GM21619 (cell line): Measurements from ENCODE around the gene PFN3.
A peak's percentile ranks its signal among the peaks of the same experiment; 100 is the strongest.
"Not testable (repeated sequence)": the region's sequence is repeated elsewhere in the genome, so short reads cannot be mapped to it uniquely, and the experiment has no call there.

ENCODE experiments used
- ATAC-seq: cut with Tn5 transposase; IDR thresholded peaks from one replicate; pipeline ENCODE4 v1.9.1; 2021; ENCODE audit not compliant: unreplicated experiment

PFN3 gene

DNA sequence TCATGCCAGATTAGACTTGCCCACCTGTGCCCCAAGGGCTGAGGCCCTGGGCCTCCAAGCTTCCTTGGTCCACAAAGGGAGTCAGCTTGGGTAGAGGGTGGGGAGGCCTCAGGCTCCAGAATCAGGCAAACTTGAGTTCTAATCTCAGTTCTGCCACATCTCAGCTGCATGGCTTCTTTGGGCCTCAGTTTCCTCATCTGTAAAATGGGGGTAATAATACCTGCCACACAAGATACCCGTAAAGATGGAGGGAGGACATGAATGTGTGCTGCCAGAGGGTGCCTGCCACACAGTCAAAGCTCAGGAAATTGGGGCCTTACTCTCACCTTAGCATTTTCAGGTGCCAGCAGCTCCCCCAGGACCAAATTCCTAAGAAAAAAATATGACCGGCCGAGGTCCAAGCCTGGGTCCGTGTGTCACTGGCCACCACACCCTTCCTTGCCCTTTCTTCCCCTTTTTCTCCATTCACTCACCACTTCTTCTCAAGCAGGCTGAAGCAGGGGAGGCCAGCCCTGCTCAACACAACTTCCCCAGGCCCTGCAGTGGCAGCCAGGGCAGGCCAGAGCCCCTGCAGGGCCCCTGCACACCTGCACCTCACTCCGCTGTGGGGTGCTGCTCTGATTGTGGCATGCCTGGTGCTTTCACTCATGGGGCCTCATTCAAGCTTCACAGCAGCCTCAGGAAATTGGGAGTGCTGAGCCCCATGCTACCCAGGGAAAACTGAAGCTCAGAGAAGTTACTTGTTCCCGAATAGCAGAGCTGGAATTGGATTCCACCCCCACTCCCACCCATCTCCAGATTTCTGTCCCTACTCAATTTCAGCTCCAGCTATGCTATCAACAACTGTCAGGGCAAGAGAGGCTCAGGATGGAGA, 38.8 kb downstream of the PFN3 start:
- ATAC-seq: no peak

DNA sequence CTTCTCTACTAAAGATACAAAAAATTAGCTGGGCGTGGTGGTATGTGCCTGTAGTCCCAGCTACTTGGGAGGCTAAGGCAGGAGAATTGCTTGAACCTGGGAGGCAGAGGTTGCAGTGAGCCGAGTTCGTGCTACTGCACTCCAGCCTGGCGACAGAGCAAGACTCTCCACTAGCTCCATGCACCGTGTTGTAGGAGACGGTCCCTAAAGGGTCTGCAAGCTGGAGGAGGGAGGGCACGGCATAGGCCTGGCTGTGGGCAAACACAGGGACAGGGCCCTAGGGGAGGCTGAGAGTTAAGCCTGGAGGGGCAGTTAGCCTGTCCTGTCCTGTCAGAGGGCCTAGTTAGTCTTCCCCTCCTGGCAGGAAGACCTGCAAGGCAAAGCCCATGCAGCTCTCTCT, 39.7 kb downstream of the PFN3 start:
- not testable (repeated sequence) for ATAC-seq

DNA sequence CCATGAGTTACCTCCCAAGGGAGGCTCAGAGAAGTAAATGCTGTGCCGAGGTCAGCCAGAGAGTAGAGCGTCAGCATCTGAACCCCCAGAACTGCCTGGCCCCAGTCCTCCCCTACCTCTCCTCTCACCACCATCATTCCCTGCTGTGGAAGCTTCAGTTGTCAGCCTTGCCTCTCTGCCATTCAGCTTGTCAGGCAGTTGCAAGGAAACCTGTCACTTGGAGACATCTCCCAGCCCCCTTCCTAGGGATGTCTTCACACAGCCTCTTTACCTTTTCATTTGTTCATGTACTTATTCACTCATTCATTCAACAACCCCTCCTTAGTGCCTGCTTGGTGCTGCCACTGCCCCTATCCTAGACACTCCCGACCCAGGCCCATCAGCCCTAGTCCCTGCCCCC, 40.6 kb downstream of the PFN3 start:
- no peak for ATAC-seq

DNA sequence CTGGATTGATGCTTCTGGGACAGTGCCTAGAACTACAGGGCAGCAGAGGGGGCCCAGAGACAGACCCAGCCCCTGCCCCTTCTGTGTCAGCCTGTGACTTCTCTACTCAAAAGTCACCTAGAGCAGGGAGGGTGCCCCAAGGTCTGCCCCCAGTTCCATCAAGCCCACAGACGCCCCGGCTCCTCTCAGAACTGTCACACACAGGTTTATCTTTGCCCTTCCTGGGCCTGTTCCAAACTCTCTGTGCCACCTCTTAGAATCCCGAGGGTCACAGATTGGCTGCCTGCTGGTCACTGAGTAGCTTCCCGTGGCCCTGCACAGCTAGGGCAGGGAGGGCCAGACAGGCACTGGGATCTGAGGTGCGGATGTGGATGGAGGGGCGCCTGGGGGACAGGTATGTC, 41.0 kb downstream of the PFN3 start:
- no peak for ATAC-seq

DNA sequence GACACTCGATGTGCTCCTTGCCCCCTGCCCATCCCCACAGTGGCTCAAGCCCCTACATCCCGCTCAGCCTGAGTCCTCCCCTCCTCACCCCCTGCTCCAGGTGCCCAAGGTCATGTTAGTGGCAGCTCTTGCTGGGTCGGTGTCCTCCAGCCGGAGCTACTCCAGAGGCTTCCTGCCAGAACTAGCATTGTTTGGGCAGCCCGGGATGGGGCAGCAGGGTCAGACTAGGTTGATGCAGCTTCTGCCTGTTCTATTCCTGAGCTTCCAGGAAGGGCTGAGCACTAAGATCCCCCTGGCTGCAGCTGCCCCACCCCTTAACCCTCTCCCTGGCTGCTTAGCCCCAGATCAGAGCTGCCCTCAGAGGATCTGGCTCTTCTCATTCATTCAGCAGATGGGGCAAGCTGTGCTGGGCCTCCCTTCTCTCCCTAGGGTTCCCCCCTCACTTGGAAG, 42.1 kb downstream of the PFN3 start:
- ATAC-seq: peak; percentile 6

DNA sequence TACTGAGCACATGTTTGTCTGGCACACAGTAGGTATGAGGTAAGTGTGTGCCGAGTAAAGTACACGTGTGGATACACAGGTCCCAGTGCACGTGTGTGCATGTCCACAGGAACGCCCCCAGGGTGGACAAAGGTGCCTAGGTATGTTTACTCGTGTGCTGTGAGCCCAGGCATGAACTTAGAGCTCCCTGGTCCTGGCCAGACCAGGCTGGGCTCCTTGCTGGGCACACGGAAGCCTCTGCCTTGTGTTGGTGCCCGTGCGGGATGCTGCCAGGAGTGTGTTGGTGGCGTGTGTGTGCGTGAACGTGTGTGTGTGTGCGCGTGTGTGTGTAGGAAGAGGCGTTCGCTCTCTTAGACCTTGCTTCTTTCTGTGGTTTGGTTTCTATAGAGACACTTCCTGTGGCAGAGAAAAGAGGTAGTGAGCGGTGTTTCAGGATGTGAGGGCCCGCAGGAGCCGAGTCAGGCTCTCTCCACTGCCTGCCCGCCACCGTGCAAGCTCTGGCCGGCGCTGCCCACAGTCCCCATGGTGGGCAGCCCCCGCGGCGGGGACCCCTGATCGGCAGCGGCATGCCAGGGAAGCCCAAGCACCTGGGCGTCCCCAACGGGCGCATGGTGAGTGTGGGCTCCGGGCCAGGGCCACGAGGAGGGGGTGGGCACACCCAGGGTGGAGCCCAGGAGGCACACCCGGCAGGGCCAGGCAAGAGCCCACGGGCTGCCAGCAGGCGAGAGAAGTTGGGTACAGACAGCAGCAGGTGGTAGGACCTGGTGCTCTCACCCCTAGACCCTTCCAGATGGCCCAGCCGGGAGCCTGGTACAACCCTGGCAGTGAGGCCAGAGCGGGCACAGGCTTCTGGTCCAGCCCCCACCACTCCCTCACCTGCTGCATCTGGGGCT, 42.8 kb downstream of the PFN3 start, which contains the start of gene RGS14:
Gene RGS14 (plus strand): TSS at position 466 of the 893 bp plus-strand sequence. CDS start 101 bp downstream, at position 567.
- peak; percentile 90 for ATAC-seq

DNA sequence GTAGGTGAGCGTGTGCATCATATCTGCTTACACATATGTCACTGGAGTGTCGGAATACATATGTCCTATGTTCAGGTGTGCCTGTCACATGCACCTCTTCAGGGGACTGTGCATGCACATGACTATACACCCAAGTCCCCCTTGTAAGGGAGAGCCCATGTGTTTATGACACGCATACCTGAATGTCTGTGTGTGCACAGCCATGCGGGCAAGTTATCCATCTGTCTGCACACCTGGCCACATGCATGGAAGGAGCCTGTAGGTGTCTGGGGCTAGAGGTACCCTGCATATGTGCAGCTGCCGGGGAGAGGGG, 43.4 kb downstream of the PFN3 start:
- ATAC-seq: no peak

DNA sequence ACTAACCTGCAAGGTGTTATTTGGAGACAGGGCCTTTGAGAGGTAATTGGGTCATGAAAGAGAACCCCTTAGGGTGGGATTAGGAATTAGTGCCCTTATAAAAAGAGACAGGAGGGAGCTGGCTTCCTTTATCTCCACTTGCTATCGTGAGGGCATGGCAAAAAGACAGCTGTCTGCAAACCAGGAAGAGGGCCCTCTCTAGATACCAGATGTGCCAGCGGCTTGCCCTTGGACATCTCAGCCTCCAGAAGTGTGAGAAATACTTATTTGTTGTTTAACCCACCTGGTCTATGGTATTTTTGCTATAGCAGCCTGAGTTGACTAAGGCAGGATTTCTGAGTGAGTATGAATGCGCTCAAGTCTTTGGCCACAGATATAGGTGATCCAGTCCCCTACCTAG, 43.7 kb downstream of the PFN3 start:
- no peak for ATAC-seq

DNA sequence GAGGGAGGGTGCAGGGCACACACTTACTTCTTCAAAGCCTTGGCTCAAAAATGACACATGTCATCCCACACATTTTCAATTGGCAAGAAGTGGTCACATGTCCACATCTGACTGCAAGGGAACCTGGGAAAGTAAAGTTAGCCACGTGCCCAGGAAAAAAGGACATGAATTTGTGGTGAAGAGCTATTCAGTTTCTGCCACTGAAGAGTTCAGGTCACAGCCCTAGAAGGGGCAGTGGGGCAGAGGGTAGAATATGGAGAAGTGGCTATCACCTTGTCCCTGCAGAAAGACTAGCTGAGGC, 44.6 kb downstream of the PFN3 start:
- no peak for ATAC-seq

DNA sequence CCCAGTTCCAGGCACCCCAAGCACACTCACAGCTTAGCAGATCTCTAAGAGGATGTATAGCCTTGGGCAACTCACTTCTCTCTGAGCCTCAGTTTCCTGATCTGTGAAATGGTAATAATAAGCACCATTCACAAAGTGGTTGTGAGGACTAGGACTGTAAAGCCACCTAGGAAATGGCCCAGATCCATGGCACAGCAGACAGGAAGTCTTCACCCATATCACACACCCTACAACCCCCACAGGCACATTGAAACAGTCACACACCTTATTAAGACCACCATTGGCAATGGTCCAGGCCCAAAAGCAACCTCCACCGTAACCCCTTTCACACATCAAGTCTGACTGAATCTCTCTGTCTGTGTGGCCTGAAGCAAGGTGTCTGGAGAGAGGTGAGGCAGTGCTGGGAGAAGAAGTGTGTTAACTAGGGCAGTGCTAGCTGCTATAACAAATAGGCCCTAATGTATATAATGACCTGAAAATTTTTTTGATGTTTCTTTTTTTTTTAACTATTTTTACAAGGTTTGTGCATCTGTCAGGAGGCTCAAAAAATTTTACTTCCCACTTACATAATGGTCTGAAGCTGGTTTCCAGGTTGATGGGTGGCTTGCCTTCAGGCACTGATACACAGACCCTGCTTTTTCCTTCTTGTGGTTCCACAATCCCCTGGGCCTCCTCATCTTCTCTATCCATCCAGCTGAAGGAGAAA, 45.1 kb downstream of the PFN3 start:
- ATAC-seq: no peak

DNA sequence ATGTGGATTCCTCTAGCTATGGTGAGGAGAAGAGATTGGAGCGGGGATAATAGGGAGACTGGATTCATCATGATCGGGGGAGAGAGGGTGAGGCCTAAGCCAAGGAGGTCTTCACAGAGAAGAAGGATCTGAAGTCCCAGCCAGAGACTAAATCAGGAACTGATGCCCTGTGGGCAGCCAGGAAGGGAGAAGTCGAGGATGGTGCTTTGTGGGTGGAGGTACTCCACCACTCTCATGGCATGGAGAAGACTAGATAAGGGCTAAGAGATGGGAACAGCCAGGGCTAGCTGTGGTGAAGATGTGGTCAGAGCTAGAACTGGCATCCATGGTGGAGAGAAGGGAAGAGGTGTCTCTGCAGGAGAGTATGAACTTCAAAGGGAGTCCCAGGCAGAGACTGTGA, 45.8 kb downstream of the PFN3 start:
- no peak for ATAC-seq

DNA sequence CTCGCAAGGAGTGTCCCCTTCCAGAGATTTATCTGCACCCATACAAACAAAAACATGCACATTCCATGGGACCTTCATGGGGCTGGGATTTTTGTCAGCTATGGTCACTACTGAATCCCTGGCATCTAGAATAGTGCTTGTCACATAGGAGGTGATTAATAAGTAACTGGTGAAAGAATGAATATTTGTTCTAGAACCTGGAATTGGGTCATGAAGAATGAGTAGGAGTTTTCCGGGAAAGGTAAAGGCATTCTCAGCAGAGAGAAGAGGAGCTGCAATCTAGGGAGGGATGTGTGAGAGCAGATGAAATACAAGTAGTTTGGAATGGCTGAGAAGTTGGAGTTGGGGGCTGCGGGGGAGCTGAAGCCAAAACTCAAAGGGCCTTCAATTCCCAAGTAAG, 46.2 kb downstream of the PFN3 start:
- no peak for ATAC-seq

DNA sequence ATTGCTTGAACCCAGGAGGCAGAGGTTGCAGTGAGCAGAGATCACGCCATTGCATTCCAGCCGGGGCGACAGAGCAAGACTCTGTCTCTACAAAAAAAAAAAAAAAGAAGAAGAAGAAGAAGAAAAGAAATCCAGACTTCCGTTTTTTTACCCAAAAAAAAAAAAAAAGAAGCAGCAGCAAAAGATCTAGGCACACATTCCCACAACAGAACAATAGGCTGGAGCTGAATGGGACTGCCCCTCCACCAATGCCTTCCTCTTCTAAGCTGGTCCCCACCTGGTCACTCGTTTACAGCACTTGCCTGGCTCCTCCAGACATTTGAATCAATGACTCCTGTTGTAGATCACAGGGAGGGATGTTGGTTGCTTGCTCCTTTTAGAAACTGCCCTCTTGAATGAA, 47.4 kb downstream of the PFN3 start:
- ATAC-seq: no peak

DNA sequence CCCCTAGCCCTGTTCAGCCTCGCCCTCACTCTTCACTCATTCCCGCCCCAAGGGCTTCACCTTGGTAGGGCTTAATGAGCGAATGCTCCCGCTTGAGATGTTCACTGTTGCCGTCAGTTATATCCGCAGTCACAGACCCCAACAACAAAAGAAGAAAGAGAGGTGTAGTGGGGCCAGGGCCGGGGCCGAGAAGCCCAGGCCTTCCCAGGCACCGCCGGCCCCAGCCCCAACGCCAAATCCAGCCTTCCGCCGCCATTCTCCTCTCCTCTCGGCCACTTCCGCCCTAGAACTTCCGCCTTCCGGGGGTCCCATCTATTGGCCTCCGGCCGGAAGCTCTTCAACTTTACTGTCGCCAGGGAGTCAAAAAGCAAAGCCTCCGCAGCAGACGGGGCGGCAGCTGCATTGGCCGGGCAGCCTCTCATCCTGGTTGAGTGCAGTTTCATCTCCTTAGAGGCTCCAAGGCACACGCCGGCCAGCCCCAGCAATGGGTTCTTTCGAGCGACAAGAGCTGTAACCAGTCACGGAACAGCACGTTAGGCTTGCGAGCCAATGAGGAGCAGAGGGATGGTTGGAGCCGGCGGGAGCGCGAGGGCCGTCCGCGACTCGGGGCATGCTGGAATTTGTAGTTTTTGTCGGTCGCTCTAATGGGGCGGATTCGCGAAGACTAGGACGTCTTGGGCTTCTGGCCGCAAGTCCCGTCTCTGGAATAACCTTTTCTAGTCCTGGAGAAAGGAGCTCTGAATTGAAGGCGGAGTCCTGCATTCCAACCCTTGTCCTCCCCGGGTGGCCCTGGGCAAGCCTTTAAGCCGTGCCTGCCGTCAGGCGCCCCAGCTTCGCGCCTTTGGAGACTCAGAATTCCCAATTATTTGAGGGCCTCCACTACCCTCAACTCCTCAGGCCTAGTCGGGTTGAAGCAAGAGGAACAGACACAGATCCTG, 48.8 kb downstream of the PFN3 start, which contains the start of gene LMAN2:
Gene LMAN2 (minus strand): TSS at position 277 of the 938 bp plus-strand sequence. CDS start 21 bp downstream, at position 256.
- ATAC-seq: peak; percentile 89

DNA sequence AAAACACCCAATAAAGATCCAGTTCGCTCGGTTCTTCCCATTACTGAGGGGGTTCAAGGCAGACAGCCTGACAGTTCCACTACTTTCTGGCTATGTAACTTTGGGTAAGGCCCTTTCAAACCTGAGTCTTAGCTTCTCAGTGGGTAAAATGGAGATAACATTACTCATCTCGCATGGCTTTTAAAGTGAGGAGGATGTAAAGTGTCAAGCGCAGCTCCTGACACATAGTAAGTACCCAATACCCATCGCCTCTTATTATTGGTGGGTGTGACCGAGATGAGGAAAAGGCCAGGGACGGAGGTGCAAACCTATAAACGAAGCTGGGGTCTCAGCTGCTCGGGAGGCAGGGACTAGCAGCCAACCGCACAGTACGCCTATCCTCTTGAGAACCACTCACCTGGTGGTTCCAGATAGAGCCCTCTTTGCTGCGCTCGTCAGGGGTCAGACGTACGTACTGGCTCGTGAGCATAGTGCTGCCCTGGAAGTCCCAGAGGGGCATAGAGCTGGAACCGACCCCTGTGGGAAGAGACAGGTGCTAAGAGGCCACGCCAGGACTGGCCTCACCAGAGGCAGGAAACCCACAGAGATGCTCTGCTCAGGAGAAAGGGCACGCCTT, 49.6 kb downstream of the PFN3 start:
- ATAC-seq: peak; percentile 21
